HL-60 (cell line): ENCODE results near the gene LDLRAD3.

Source experiments
- DNase-seq, 2 experiments: peaks; one replicate each; pipeline ENCODE4 v3.0.0-alpha.2; 2010 to 2020; ENCODE audit warnings: low read depth in 1 of 2, low spot score in 1 of 2
- H3K27ac ChIP-seq: fragments of 250-450 bp; sonication (Bioruptor Pico); replicated peaks from 2 replicates; pipeline ENCODE4 v1.5.1; 2020; ENCODE audit warnings: mild to moderate bottlenecking, moderate library complexity
- H3K27me3 ChIP-seq: fragments of 250-450 bp; sonication (Bioruptor Pico); 2 replicates; pipeline ENCODE4 v1.5.1; 2021; ENCODE audit warnings: mild to moderate bottlenecking, moderate library complexity; ENCODE audit not compliant: insufficient read depth, poor library complexity, severe bottlenecking
- H3K4me3 ChIP-seq: replicated peaks from 2 replicates; pipeline ENCODE4 v1.5.1; 2011; ENCODE audit warnings: mild to moderate bottlenecking, control low read depth, low read length; ENCODE audit not compliant: insufficient read depth
- CTCF ChIP-seq: IDR thresholded peaks from one replicate; pipeline ENCODE4 v1.5.1; 2011; ENCODE audit warnings: low read length, control low read depth, inconsistent platforms; ENCODE audit not compliant: insufficient read depth
- GABPA ChIP-seq: IDR thresholded peaks from 2 replicates; pipeline ENCODE4 v1.6.1; 2012; ENCODE audit warnings: low read depth
- POLR2AphosphoS5 ChIP-seq: IDR thresholded peaks from 2 replicates; pipeline ENCODE4 v1.6.1; 2012; ENCODE audit warnings: low read depth
- REST ChIP-seq: IDR thresholded peaks from 2 replicates; pipeline ENCODE4 v1.6.1; 2012; ENCODE audit warnings: low read depth; ENCODE audit not compliant: insufficient replicate concordance
- SPI1 ChIP-seq: IDR thresholded peaks from 2 replicates; pipeline ENCODE4 v1.6.1; 2012; ENCODE audit warnings: low read depth, mild to moderate bottlenecking, borderline replicate concordance

LDLRAD3 gene

GRCh38 chr11:36126678-36127077 is 182.8 kb downstream of the LDLRAD3 start:
- Histone ChIP-seq H3K27ac (no peak overlapping the region), H3K4me3 (no peak overlapping the region), H3K27me3 (no peaks in the 10 kb centered on the region)
- TF ChIP-seq REST, result no peak
- no peak for TF ChIP-seq SPI1
- no peak for DNase-seq

- no peak overlapping the region for H3K27ac ChIP-seq
- no peak for DNase-seq
- TF ChIP-seq SPI1 (no peak), CTCF (no peak), POLR2AphosphoS5 (no peak), GABPA (no peak), REST (no peak)
Measured at GRCh38 chr11:36127550-36127949, 183.7 kb downstream of the LDLRAD3 start.

GRCh38 chr11:36129955-36130354 is 186.1 kb downstream of the LDLRAD3 start:
- no peak for DNase-seq
- H3K4me3 ChIP-seq, result no peak overlapping the region
- no peaks in the 10 kb centered on the region for H3K27me3 ChIP-seq
- TF ChIP-seq GABPA (no peak), SPI1 (no peak), CTCF (no peak), POLR2AphosphoS5 (no peak), REST (no peak)
- no peak overlapping the region for H3K27ac ChIP-seq

More at GRCh38 chr11:36127550-36127949, 183.7 kb downstream of the LDLRAD3 start:
- Histone ChIP-seq H3K4me3 (no peak overlapping the region), H3K27me3 (no peaks in the 10 kb centered on the region)

- no peaks in the 10 kb centered on the region for H3K27me3 ChIP-seq
- H3K4me3 ChIP-seq, result no peak overlapping the region
- no peak for DNase-seq
- no peak for TF ChIP-seq REST
- no peak for TF ChIP-seq SPI1
- no peak for TF ChIP-seq POLR2AphosphoS5
- TF ChIP-seq CTCF, result no peak
- TF ChIP-seq GABPA, result no peak
- H3K27ac ChIP-seq, result no peak overlapping the region
Measured at GRCh38 chr11:36130401-36130800, 186.5 kb downstream of the LDLRAD3 start.
